NCI-H146 treated with DMSO at 0.1 percent for 48 hours (cell line): ENCODE data around the gene MBD4.
A peak's percentile ranks its signal among the peaks of the same experiment; 100 is the strongest.
"Not testable (repeated sequence)": the region's sequence is repeated elsewhere in the genome, so short reads cannot be mapped to it uniquely, and the experiment has no call there.

Experiments
- DNase-seq: peaks from one replicate; lab custom pipeline; 2025; ENCODE audit not compliant: unreplicated experiment; lab: John Stamatoyannopoulos, UW

The MBD4 gene

DNA sequence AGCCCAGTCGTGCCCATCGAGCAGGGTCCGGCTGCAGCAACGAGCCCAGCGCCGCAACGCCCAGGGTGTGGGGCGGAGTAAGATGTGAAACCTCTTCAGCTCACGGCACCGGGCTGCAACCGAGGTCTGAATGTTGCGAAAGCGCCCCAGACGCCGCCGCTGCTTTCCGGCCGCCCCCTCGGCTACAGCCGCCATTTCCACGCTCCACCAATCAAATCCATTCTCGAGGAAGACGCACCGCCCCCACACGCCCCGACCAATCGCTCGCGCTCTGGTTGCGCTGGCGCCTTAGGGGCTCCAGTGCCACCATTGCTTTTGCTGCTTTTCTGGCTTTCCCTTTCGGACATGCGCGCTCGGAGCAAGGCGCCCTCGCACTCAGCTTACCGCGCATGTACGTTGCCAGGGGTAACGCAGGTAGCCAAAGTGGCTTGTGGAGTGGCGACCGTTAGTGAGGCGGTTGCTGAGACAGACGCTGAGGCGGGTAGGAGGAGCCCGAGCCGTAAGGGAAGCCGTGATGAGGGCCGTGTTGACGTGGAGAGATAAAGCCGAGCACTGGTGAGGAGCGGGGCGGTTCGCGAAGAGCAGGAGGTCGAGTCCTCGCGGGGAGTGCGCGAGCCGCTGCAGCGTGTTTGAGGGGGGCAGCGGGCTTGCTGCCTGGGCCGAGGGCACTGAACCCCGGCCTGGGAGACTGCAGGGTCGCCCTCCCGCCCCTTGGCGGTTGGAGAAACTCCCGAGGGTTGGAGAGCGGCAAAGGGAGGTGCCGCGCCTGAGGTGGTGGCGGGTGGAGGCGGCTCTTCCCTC, at the start of gene MBD4, which contains the start of gene IFT122:
Gene MBD4, minus strand, starts transcription at position 132 of the 801 bp plus-strand sequence. Its CDS starts 115 bp downstream, at position 17.
Gene IFT122, plus strand, starts transcription at position 408 of the 801 bp plus-strand sequence. Its CDS starts 107 bp downstream, at position 515.
- DNase-seq = peak; percentile 100

DNA sequence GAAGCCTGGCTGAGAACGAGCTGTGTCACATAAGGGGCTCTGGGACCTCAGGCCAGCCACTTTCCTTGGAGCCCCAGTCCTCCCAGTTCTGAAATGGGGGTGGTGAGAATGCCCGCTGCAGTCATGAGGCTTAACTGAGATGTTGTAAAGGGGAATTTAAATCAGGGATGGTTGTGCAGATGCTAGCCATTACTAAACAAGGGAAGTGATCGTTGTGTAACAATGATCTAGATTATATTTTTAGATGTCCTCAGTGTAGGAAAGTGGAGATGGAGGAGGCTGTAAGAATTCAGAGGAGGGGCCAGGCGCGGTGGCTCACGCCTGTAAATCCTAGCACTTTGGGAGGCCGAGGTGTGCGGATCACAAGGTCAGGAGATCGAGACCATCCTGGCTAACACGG, 49.5 kb upstream of the MBD4 start:
- DNase-seq = not testable (repeated sequence)

DNA sequence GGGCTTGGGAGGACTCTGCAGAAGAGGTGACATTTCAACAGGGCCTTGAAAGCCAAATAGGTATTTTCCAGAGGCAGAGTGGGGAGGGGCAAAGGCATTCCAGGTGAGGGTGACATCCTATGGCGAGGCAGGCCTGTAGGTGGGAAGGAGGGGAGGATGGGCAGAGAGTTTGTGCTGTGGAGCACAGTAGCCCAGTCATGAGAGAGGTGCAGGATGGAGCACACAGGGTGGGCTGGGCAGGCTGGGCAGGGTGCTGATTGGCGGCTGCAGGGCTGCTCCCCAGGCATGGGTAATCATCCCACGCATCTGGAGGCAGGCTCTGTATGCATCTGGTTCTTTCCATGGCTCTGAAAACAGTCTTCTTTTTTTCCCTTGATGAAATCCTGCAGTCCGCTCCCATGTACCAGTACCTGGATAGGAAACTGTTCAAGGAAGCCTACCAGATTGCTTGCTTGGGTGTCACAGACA, 48.2 kb upstream of the MBD4 start:
- DNase-seq = not testable (repeated sequence)

DNA sequence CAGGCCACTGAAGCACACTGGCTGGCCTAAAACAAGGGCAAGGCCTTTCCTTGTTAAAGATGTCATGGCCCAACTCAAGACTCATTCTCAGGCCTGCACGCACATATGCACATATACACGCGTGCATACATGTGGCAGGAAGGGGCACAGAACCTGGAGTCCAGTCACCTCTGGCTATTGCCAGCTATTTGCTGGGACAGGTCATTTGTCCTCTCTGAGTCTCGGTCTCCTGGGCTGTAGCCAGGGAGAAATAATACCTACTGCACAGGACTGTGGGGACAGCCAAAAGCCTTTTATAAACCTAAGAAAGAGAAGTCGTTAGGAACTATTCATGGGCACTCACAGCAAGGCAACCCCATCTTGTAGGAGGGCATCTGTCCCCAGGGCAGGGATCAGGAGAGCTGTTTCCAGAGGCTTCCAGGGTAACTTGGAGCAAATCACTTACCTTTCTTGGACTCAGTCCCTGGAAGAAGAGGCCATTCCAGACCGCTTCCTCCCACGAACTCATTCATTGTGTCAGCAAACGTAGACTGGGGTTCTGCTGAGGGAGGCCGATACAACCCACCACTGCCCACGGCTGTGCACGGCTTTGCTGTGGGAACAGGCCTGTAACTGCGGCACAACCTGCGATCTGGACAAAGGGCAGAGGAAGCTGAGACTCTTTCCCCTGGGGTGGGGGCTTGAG, 47.6 kb upstream of the MBD4 start:
- no peak for DNase-seq

DNA sequence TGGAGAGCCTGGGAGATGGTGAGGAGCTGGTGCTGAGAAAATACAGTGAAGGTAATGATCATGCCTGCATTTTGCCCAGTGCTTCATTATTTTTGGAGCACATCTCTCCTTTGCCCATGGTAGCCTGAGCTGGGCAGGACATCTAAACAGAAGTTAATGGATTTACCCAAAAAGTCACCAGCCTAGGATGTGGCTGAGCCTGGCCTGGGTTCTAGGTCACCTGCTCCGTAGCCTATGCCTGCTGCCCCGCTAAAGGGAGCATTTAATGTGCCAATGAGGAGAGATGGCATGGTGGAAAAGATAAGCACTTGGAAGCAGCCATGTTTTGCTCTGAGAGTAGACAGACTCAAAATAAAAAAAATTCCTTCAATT, 46.9 kb upstream of the MBD4 start:
- DNase-seq = no peak

DNA sequence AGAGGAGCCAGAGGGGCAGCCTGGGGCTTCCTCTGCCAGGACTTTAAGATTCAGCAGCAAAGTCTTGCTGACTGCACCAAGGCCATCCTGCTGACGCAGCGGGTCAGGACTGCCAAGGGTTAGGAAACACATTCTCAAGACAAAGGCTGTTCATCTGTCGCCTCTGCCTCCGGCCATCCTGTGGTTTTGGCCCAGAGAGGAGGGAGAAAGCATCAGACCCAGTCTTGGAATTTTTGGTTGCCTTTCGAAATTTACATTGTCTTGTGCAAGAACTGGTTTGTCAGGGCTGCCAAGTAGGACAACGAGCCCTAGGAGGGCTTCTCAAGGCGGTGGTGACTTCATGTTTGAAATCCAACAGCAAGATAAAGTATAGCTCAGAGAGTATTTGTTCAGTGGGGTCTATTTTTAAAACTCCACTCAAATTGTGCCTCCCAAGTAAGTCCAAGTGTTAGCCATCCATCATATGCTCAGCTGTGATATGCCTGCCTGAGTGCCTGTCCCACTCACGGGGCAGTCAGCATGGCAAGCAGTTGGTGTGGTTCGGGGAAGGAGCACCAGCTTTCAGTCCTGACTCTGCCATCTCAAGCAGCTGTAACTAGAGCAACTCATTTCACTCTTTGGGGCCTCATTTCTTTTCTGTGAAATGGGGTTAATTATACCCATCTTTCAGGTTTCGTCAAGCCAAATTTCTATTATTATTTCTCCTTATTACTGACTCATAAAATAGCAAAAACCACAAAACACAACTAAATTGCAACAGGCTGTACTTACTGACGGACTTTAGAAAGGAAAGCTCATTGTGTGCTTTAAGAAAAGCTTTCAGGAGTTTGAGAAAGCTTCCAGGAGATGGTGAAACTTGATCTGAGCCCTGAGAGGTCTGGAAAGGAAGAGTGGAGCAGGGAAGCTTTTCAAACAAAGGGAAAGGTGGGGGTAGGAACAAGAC, 46.2 kb upstream of the MBD4 start:
- DNase-seq = no peak

DNA sequence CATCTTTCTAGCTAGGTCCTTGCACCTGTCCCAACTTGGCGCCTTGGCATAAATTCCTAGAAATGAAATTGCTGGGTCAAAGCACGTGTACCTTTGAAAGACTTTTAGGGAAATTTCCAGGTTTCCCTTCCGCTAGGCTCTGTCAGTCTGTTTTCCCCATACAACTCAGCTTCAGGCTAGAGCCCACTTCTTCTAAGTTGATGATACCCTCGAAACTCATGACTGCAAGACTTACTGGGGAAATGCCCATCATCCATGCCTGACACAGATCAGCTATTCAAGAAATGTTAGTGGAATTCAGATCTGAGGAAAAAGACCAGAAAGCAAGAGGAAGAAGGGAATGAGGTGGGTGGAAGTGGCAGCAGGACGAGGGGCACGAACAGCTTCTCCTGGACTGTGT, 45.4 kb upstream of the MBD4 start:
- DNase-seq = not testable (repeated sequence)

DNA sequence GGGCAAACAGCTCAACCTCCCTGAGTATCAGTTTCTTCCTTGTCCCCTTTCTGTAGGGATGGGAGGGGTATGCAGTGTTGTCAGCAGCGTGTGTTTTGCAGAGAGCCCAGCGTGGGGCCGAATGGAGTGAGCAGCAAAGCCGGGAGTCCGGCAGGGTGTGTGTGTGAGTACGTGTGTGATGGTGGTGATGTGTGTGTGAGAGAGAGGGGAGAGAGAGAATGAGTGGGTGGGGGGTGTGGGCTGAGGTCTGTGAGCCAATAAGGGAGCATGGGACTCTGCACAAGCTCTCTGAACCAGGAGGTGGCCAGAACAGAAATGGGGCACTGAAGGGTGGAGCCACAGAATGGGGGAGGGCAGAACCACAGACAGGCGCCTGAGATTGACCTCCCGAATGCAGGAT, 44.1 kb upstream of the MBD4 start:
- DNase-seq = no peak

DNA sequence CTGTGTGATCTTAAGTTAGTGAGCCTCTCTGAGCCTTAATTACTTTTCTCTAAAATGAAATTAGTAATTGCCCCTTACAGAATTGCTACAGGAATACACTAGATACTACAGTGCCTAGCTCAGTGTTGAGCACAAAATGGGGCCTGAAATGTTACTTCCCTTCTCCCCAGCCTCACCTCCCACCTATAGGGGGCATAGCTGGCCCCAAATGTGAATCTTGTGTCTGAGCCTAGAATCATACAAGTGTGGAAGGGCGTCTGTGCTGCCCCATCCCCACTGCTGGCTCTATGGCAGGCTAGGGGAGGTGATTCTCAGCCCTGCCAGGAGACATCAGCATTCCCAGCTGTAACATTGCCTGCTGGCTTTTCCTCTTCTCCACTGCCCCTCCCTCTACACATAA, 43.0 kb upstream of the MBD4 start:
- DNase-seq = no peak

DNA sequence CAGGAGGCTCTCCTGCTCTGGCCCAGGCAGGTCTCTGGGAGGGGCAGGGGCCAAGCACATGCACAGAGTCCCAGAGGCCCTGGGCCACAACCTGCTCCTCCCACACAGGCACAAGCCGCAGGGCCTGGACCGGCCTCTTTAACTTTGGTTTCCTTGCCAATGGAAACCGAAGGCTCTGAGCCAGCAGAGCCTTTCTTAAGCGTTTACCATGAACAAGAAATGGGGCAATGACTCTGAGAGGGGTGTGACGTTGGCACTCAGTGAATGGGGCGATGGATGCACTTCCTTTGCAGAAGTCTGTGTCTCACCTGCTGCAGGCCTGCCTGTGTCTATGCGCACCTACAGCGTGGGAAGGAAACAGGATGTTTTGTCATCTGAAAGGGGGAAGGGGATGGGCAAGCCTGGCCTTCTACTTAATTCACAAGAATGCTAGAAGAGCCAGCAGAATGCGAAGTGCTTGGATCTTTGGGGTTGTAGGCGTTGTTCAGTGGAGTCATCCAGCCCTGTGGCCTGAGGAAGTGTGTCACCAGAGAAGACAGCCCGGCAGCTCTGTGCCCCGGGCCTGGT, 42.1 kb upstream of the MBD4 start:
- no peak for DNase-seq

DNA sequence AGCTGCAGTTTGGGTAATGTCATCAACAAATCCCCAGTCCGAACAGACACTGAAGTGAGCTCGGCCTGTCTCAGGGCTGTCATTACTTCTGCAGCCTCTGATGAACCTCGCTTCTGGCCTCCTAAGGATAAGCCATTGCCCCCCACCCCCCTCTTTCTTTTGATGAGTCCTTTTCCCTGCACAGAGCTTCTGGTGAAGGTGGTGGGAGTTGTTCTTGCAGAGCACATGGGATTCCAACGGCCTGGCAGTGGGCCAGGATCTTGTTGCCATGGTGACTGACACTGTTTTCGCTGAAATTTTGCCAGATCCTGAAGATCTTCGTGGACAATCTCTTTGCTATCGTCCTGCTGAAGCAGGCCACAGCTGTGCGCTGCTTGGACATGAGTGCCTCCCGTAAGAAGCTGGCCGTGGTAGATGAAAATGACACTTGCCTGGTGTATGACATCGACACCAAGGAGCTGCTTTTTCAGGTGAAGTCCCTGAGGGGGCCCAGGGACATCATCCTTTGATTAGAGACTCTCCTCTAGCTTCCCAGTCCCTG, 41.5 kb upstream of the MBD4 start:
- not testable (repeated sequence) for DNase-seq

DNA sequence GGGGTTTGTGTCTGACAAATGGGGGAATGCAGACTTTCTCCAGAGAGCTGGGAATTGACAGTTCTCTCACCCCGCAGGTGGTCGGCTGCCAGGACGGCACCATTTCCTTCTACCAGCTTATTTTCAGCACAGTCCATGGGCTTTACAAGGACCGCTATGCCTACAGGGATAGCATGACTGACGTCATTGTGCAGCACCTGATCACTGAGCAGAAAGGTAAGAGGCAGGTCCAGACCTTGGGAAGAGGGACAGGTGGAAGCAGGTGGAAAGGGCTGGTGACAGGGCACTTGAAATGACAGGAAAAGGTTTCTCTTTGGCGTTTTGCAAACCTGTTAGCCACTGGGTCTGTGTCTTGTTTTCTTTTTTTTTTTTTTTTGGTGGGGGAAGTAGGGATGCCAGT, 36.8 kb upstream of the MBD4 start:
- DNase-seq = no peak

DNA sequence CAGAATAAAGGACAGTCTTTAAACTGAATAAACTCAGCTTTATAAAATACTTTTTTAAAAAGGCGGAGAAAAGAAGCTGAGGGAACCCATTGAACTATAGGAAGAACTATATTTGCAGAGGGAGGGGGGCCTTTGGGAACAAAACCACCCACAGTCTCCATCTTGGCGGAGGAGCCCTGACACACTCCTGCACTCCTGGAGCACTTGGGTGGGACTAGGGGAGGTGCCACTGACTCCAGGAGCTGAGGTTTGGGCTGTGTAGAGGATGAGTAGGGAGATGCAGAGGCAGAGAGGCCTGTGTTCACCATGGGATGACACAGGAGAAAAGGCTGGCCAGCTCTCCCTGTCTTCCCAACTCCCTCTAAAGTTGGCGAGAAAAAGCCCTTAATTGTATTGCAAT, 36.1 kb upstream of the MBD4 start:
- DNase-seq = no peak

DNA sequence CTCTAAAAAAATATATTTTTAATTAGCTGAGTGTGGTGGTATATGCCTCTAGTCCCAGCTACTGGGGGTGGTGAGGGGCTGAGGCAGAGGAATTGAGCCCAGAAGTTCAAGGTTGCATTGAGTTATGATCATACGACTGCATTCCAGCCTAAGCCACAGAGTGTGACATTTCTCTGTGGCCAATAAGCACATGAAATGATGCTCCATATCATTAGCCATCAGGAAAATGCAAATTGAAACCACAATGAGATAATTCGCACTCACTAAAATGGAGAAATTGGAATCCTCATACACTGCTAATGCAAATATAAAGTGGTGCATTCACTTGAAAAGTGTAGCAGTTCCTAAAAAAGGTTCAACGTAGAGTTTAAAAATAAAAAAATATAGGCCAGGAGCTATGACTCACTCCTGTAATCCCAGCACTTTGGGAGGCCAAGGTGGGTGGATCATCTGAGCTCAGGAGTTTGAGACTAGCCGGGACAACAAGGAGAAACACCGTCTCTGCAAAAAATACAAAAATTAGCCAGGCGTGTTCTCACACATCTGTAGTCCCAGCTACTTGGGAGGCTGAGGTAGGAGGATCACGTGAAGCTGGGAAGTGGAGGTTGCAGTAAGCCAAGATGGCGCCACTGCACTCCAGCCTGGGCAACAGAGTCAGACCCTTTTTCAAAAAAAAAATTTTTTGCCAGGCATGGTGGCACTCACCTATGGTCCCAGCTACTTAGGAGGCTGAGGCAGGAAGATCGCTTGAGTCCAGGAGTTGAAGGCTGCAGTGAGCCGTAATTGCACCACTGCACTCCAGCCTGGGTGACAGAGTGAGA, 35.4 kb upstream of the MBD4 start:
- no peak for DNase-seq

DNA sequence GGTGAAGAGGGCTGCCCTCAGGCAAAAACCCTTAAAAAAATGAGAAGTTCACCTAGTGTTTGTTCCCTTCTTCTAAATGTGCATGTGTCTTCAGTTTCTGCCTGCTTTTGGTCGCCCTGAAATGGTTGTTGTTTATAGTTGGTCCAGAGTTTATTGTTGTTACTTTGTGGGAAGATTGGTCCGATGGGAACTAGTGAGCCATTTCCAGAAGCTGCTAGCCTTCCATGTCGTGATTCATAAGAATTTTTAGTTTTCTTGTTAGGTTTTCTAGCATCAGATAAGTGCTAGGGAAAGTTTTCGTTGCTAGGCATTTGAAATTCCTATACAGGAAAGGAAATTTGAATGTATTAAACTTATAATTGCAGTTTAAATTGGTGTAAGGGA, 34.0 kb upstream of the MBD4 start:
- DNase-seq = no peak

DNA sequence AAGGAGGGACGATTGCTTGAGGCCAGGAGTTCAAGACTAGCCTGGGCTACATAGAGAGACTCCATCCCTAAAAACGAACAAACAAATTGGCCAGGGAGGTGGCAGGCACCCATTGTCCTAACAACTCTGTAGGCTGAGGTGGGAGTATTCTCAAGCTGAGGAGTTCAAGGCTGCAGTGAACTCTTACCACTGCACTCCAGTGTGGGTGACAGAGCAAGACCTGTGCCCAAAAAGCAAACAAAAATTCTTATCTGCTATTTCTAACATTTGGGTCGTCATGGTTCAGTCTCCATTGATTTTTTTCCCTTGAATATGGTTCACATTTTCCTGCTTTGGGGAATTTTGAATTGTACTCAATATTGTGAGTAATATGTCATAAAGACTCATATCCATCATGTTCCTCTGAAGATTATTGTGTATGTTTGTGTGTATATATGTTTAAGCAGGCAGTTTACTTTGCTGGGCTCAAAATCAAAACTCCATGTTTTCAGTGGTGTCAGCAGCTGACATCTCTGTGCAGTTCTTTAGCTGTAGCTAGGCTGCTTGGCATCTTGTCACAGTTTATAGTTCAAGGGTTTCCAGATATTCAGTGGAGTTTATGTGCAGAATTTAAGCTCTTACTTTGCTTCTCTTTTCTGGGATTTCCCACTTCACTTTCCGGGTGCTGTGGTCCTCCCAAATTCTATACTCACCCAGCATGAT, 33.5 kb upstream of the MBD4 start:
- DNase-seq = no peak

DNA sequence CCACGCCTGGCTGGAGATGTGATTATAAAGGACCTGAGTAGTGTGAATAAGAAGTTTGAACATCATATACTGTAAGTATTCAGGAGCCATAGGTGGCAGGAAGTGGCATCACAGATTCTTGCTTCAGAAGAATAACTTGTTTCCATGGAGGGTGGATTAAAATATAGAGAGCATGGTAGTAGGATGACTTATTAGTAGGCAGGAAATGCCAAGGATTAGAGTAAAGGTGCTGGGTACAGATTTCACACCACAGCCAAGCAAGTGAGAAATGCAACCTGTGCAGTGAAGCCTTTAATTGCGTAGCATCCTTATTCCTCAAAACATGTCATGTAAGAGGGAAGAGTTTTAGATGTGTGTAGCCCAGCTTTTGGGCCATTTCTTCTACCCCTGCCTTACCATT, 31.1 kb upstream of the MBD4 start:
- DNase-seq = no peak

DNA sequence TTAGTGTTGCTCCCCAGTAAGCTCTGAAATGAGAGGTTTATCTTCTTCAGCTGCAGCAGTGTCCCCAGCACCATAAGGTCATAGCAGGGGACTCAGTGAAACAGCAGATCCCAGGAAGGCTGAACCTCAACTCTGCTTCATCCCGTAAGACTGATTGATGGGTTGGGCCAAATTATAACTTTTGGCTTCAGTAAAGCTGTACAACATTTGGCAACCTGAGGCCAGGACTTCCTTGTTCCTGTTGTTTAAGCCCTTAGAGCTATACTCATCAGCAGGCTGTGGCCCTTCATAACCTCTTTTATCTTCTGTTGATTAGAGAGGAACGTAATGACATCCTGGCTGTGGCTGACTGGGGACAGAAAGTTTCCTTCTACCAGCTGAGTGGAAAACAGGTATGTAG, 29.3 kb upstream of the MBD4 start:
- no peak for DNase-seq

DNA sequence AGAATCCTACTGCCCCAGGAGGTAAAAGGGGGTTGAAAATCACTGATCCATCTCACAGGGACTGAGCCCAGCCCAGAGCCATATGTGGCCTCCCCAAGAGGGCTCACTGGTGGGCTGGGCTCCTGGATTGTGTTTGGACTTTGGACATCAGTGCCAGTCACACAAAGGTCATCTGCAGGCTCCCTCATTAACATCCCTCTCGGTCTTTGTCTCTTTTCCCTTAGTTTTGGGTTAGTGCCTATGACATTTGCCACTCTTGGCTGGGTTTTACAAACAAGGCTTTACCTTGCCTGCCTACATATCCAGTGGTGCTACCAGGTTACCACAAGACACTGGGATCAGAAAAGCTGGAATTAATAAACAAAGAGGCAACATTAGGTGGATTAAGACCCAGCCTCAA, 28.2 kb upstream of the MBD4 start:
- no peak for DNase-seq
